HG02970 (cell line): ENCODE data around the gene PRRC1.

ENCODE experiments used
- ATAC-seq: cut with Tn5 transposase; IDR thresholded peaks from one replicate; pipeline ENCODE4 v1.9.1; 2021; ENCODE audit warnings: mild to moderate bottlenecking, moderate library complexity, moderate number of reproducible peaks; ENCODE audit not compliant: unreplicated experiment, low FRiP score

Gene PRRC1

GRCh38 chr5:127602481-127602880, 85.0 kb downstream of the PRRC1 start:
- no peak for ATAC-seq

GRCh38 chr5:127602896-127603844, 85.7 kb downstream of the PRRC1 start:
- ATAC-seq = no peak
